NCI-H2171 (cell line): ENCODE measurements around the gene ATF1.
"Not testable (repeated sequence)": the region's sequence is repeated elsewhere in the genome, so short reads cannot be mapped to it uniquely, and the experiment has no call there.

Source experiments
- DNase-seq: peaks from one replicate; lab custom pipeline; 2025; lab: John Stamatoyannopoulos, UW

Gene ATF1

DNA sequence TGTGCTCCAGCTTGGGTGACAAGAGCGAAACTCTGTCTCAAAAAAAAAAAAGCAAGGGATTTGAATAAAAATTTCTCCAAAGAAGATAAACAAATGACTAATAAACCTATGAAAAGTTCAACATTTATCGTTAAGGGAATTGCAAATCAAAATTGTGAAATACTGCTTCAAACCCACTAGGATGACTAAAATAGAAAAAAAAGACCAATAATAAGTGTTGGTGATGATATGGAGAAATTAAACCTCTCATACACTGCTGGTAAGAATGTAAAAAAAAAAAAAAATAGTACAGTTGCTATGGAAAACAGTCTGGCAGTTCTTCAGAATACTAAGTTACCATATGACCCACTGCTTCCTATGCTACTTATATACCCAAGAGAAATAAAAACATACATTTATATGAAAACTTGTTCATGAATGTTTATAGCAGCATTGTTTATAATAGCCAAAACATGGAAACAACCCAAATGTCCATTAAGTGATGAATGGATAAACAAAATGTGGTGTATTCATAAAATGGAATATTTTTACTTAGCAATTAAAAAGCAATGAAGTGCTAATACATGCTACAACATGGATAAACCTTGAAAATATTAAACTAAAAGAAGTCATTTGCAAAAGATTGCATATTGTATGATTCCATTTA lies 39.5 kb downstream of the ATF1 start:
- no peak for DNase-seq

DNA sequence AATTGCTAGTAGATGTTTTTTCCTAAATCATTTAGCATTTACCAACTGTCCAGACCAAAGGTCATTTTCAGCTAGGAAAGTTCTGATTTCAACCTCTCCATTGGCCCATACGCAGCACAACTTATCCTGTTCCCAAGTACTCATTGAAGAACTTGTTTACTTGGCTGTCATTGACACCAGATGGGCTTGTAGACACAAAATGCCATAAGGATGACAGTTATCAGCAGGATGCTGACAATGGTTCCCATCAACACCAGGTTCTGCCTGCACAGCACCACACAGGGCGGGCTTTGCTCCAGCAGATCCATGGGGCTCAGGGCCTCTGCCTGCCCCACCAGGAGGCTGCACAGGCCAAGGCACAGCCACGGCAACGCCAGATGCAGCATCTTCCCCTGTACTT lies 42.3 kb downstream of the ATF1 start:
- no peak for DNase-seq

DNA sequence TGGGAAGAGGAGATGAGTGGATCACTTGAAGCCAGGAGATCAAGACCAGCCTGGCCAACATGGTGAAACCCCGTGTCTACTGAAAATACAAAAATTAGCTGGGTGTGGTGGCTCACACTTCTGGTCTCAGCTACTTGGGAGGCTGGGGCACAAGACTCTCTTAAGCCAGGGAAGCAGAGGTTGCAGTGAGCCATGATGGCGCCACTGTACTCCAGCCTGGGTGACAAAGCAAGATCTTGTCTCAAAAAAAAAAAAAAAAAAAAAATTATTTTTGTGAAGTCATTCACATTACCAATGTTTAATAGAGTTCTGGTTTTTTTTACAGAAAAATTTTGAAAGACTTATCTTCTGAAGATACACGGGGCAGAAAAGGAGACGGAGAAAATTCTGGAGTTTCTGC lies 45.2 kb downstream of the ATF1 start:
- not testable (repeated sequence) for DNase-seq

DNA sequence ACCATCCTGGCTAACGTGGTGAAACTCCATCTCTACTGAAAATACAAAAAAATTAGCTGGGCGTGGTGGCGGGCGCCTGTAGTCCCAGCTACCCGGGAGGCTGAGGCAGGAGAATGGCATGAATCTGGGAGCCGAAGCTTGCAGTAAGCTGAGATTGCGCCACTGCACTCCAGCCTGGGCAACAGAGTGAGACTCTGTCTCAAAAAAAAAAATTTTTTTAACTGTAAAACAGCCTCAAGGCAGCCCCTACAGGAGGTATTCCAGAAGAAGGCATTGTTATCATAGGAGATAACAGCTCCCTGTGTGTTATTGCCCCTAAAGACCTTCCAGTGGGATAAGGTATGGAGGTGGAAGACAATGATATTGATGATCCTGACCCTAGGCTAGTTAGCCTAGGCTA lies 51.0 kb downstream of the ATF1 start:
- DNase-seq: not testable (repeated sequence)

DNA sequence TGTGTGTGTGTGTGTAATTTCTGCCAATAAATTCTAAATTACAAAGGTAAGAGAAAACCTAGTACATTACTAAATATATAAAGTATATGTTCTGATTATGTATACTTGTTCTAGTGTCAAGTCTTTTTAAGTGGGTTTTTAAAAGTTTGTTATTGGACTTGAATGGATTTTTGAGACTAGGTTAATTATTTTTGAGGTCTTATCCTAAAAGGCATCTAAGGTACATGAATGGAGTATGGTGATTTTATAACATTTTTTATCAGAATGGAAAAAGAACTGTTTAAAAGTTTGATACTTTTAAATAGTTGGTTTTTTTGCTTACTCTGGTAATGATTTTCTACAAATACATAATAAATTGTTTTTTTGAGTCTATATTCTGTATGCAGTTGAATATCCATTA lies 56.3 kb downstream of the ATF1 start:
- no peak for DNase-seq

DNA sequence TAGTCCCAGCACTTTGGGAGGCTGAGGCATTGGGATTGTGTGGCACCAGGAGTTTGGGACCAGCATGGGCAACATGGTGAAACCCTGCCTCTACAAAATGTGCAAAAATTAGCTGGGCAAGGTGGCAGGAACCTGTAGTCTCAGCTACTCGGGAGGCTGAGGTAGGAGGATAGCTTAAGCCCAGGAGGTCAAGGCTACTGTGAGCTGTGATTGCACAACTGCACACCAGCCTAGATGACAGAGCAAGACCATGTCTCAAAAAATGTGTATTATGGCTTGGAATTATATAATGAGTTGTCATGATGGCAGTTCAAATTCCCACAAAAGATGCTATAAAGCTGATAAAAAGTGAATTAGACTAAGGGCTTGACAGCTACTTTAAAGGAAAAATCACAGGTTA lies 58.2 kb downstream of the ATF1 start:
- no peak for DNase-seq

DNA sequence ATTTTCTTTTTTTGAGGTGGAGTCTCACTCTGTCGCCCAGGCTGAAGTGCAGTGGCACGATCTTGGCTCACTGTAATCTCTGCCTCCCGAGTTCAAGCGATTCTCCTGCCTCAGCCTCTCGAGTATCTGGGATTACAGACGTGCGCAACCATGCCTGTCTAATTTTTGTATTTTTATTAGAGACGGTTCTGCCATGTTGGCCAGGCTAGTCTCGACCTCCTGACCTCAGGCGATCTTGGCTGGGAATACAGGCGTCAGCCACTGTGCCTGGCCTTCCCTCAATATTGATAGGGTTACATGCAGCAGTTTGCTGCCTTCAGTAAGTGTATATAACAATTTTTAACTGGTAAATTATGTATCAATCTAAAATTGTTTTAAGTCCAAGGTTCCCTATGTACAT lies 59.8 kb downstream of the ATF1 start:
- not testable (repeated sequence) for DNase-seq

DNA sequence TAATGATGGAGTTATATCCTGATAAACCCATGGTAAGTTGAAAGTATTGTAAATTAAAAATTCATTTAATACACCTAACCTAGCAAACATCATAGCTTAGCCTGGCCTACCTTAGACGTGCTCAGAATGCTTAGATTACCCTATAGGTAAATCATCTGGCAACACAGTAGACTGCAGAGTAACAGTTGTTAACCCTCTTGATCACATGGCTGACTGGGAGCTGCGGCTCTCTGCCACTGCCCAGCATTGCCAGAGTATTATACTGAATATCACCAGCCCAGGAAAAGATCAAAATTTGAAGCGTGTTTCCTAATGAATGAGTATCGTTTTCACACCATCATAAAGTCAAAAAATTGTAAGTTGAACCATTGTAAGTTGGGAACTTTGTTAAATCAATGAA lies 61.0 kb downstream of the ATF1 start:
- no peak for DNase-seq

DNA sequence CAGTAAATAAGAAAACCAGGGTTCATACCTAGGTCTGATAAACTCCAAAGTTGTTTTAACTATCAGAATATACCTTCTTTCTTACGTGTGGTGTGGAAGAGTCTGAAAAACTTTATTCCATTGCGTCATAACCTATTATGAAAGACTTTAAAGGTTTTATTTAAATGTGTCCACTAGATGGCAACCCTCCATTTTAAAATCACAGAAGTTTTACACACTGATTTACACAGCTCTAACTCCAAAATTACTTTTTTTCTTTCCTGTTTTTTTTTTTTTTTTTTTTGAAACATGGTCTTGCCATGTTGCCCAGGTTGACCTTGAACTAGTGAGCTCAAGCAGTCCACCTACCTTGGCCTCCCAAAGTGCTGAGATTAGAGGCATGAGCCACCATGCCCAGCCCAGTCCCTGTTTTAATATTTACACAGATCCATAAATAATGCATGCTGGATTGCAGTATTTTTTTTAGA lies 61.5 kb downstream of the ATF1 start:
- no peak for DNase-seq

DNA sequence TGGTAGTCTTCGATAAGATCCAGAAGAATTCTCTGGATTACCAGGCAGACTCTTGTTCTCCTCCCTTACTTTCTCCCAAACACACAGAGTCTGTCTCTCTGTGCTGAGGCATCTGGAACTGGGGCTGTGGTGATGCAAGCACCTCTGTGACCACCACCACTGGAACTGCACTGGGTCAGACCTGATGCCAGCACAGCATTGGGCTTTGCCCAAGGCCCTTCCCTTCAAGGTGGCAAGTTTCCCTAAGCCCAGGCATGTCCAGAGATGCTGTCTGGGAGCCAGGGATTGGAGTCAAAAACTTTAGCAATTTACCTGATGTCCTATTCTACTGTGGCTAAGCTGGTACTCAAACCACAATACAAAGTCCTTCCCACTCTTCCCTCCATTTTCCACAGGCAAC lies 64.2 kb downstream of the ATF1 start:
- no peak for DNase-seq

DNA sequence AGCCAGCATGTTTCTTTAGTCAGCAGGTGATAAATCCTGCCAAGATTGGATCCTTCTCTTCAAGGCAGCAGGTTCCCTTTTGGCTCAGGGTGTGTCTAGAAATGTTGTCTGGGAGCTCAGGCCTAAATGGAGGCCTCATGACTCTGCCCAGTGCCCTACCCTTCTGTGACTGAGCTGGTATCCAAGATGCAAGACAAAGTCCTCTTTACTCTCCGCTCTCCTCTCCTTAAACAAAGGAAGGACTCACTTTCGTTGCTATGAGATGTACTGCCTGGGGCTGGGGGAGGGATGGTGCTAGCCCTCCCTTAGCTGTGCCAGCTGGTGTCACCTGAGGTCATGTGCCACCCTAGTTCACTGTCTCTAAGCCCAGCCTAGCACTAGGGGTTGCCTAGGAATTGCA lies 65.0 kb downstream of the ATF1 start:
- no peak for DNase-seq

DNA sequence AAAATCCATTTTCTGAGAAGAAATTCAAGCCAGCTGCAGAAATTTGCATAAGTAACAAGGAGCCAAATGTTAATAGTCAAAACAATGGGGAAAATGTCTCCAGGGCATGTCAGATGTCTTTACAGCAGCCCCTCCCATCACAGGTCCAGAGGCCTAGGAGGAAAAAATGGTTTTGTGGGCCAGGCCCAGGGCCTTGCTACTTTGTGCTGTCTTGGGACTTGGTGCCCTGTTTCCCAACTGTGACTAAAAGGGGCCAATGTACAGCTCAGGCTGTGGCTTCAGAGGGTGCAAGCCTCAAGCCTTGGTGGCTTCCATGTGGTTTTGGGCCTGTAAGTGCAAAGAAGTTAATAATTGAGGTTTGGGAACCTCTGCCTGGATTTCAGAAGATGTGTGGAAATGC lies 69.9 kb downstream of the ATF1 start:
- not testable (repeated sequence) for DNase-seq

DNA sequence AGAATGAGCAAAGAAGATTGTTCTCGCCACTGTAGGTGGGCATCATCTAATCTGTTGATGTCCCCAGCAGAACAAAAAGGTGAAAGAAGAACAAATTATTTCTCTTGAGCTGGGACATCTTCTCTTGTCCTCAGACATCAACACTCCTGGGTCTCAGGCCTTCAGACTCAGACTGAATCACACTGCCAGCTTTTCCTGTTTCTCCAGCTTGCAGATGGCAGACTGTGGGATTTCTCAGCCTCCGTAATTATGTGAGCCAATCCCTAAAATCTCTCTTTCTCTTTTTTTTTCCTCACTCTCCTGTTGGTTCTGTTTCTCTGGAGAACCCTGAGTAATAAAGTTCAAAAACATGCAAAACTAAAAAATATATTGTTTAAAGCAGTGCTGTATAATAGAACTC lies 75.1 kb downstream of the ATF1 start:
- DNase-seq: no peak

DNA sequence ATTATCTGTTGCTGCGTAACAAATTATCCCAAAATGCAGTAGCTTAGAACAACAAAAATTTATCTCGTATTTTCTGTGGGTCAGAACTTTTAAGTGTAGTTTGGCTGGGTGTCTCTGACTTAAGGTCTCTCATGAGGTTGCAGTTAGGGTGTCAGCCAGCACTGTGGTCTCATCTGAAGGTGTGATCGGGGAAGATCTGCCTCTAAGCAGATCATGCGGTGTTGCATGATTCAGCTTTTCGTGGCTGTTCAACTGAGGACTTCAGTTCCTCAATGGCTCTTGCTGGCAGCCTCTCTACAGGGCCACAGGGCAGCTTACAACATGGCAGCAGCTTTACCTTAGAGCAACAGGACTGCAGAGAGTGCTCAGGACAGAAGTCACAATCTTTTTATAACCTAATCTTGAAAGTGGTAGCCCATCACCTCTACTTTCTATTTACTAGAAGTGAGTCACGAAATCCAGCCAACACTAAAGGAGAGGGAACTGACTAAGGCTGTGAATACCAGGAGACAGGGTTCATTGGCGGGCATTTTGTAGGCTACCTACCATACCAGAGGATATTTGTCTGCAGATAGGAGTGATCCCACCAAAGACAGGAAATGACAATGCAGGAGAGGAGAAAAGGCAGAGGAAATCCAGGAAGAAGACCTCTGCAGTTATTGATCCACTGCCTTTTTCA lies 77.0 kb downstream of the ATF1 start:
- no peak for DNase-seq

DNA sequence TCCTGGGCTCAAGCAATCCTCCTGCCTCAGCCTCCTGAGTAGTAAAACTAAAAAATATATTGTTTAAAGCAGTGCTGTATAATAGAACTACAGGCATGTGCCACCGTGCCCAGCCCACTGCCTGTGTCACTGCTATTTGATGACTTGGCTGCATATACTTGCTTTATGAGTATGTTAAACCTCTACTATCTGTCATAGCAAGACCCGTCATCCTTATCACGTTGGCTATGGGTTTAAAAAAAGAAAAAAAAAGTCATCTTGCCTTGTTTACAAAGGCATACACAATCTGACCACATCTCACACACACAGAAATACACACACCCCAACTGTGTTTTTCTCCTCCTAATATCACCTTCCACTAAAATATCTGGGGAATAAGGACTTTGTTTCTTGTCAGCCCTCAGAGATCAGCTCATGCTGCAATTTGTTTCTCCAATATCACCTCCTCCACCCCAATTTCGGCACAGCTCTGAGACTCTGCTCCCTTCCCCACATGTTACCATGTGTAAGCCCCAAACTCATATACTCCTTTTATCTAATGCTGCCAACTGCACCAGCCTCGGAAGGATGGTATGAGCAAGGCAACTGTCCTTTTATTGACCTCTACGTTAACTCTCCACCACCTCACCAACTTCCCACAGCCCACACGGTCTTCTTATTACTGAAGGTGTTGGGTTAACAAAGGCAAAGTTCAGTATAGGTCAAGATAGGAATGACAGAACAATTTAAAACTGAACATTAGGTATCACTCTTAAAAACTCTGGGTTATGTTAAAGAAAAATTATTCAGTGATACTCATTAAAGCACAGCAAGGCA lies 78.0 kb downstream of the ATF1 start:
- DNase-seq: no peak

DNA sequence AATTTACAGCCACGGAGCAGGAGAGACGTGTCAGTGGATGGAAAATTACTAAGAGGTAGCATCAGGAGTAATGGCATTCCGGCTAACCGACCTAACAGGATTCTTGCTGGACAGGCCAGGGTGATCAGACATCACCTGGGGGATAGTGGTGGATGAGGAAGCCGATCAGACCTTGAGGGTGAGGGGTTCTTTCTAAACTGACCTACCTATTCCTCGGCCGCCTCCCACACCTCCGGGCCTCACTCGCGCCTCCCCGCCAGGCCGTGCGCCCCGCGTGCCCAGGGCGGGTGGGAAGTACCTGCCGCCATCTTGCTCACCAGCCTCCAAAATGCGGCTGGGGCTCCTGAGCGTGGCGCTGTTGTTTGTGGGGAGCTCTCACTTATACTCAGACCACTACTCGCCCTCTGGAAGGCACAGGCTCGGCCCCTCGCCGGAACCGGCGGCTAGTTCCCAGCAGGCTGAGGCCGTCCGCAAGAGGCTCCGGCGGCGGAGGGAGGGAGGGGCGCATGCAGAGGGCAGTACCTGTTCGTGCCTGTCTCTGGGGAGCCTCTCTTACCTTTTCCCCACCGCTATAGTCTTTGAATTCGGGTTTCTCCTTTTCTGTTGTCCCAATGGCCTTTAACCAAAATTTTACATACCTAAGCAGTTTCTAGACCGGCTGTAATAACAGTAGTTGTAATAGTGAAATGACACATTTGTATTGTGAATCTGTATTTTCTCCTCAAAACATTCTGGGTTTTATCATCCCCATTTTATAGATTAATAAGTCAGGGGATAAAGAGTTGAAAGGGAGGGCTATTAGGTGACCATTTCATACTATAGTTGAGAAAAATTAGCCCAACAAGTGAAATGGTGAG lies 79.0 kb downstream of the ATF1 start, which contains the start of gene TMPRSS12:
Gene TMPRSS12 (plus strand): TSS at position 290 of the 857 bp plus-strand sequence. CDS start 39 bp downstream, at position 329.
- no peak for DNase-seq

DNA sequence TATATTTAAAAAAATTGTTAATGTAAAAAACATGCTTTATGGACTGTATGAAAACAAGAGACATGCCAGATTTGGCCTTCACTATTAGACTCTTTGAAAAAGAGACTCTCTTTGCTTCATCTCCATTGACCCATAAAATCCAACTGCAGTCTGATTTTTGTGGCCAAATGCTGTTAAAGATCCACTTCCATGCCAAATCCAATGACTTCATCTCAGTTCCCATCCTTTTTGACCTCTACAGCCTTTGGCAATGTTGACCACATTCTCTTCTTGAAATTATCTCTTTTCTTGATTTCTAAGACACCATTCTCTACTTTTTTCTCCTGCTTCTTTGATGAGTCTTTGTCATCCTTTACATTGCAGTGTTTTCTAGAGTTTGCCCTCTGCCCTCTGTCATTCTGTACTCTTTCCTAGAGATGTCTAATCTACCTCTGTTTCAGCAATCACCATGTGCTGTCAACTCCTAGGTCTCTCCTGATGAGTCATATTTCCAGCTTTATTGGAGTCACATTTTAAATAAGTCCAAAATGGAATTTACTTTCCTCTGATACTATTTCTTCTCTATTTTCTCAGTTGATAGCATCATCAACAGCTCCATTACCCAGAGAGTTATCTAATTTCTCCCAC lies 81.2 kb downstream of the ATF1 start:
- DNase-seq: no peak

DNA sequence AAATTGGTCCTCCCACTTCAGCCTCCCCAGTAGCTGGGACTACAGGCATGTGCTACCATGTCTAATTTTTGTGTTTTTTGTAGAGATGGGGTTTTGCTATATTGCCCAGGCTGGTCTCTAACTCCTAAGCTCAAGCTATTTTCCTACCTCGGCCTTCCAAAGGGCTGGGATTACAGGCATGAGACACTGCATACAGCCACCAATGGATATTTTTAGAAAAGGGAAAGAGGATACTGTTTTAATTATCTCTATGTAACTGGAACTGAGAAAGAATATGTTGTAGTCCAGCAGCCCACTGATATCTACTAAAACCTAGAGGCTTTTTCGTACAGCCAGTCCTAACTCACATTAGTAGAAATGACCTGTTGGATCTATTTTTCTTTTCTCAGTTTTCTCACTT lies 85.1 kb downstream of the ATF1 start:
- DNase-seq: no peak

DNA sequence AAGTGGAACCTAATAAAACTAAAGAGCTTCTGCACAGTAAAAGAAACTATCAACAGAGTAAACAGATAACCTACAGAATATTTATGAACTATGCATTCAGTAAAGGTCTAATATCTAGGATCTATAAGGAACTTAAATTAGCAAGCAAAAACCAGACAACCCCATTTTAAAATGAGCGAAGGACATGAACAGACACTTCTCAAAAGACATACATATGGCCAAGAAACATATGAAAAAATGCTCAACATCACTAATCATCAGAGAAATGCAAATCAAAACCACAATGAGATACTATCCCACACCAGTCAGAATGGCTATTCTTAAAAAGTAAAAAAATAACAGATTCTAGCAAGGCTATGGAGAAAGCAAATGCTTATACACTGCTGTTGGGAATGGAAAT lies 91.3 kb downstream of the ATF1 start:
- not testable (repeated sequence) for DNase-seq

DNA sequence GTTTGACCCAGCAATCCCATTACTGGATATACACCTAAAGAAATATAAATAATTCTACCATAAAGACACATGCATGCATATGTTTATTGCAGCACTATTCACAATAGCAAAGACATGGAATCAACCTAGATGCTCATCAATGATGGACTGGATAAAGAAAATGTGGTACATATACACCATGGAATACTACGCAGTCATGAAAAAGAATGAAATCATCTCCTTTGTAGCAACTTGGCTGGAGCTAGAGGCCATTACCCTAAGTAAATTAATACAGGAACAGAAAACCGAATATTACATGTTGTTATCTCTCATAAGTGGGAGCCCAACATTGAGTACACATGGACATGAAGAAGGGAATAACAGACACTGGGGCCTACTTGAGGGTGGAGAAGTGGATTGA lies 91.8 kb downstream of the ATF1 start:
- DNase-seq: not testable (repeated sequence)

DNA sequence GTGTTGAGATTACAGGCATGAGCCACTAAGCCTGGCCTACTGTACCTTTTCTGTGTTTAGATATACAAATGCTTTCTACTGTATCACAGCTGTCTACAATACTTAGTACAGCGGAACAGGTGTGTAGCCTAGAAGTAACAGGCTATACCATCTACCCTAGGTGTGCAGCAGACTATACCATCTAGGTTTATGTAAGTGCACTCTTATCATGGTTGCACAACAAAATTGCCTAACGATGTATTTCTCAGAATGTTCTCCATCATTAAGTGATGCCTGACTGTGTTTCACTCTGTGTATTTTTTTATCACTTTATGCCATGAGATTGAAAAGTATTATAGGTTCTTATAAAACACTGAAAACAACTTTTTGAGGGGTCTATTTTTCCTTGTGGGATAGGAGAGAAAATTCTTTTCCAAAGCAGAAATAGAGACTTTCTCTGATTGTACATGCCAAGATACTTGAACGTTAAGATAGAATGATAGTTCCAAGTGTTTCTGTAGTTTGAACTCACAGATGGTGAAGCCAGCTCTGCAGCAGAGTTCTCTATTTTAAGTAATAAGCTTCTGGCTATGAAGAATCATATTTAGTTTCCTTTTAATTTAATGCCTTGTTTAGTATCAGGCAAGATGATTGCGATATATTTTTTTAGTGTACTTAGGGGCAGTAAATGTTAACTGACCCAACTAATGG lies 95.9 kb downstream of the ATF1 start:
- no peak for DNase-seq
